GM23338 (cell line): Measurements from ENCODE around the gene EXOSC3. TPM values are rescaled to one million over a fixed set of nuclear protein-coding genes. Genes with fewer than 3 reads are reported as not detected.
"Not testable (repeated sequence)": the region's sequence is repeated elsewhere in the genome, so short reads cannot be mapped to it uniquely, and the experiment has no call there.

Experiments used
- ATAC-seq: fragments of 200-7000 bp; cut with Tn5 transposase; 3 replicates; pipeline ENCODE4 v1.9.1; 2020
- DNase-seq: peaks from one replicate; pipeline ENCODE4 v3.0.0-alpha.2; 2015; ENCODE audit warnings: low spot score
- H2AFZ ChIP-seq: fragments of 200-600 bp; sonication (generic); 2 replicates; pipeline ENCODE4 v1.8.0; 2016; ENCODE audit warnings: antibody characterized with exemption, mild to moderate bottlenecking, moderate library complexity
- H3F3A ChIP-seq: fragments of 200-600 bp; sonication (generic); replicated peaks from 2 replicates; pipeline ENCODE4 v1.8.0; 2017; ENCODE audit warnings: antibody characterized with exemption, mixed run types, low read depth
- H3K27ac ChIP-seq: fragments of 200-600 bp; sonication (generic); 2 replicates; pipeline ENCODE4 v1.6.1; 2016; ENCODE audit warnings: low read depth
- H3K27me3 ChIP-seq: fragments of 200-600 bp; sonication (generic); 2 replicates; pipeline ENCODE4 v1.8.0; 2016; ENCODE audit warnings: mild to moderate bottlenecking, mixed run types, moderate library complexity; ENCODE audit not compliant: insufficient read depth
- H3K36me3 ChIP-seq: fragments of 200-600 bp; sonication (generic); 2 replicates; pipeline ENCODE4 v1.8.0; 2016; ENCODE audit warnings: mild to moderate bottlenecking; ENCODE audit not compliant: insufficient read depth
- H3K4me1 ChIP-seq: fragments of 200-600 bp; sonication (generic); 2 replicates; pipeline ENCODE4 v1.8.0; 2016; ENCODE audit warnings: mild to moderate bottlenecking, moderate library complexity; ENCODE audit not compliant: insufficient read depth
- H3K4me2 ChIP-seq: fragments of 200-600 bp; sonication (generic); 2 replicates; pipeline ENCODE4 v1.7.1; 2017; ENCODE audit warnings: mixed run types
- H3K4me3 ChIP-seq: fragments of 200-600 bp; sonication (generic); 2 replicates; pipeline ENCODE4 v1.6.1; 2016; ENCODE audit warnings: mixed run types
- H3K79me2 ChIP-seq: fragments of 200-600 bp; sonication (generic); replicated peaks from 2 replicates; pipeline ENCODE4 v1.8.0; 2017; ENCODE audit warnings: mild to moderate bottlenecking; ENCODE audit not compliant: insufficient read depth
- H3K9me2 ChIP-seq: fragments of 200-600 bp; sonication (generic); 2 replicates; pipeline ENCODE4 v1.8.0; 2017; ENCODE audit not compliant: insufficient read depth
- H4K20me1 ChIP-seq: fragments of 200-600 bp; sonication (generic); replicated peaks from 2 replicates; pipeline ENCODE4 v1.8.0; 2017; ENCODE audit warnings: mild to moderate bottlenecking; ENCODE audit not compliant: insufficient read depth
- H3K27ac Mint-ChIP-seq: 2 replicates; pipeline ENCODE4 v1.8.0; 2020; ENCODE audit warnings: inconsistent platforms, mild to moderate bottlenecking, moderate library complexity, mixed read lengths
- H3K27me3 Mint-ChIP-seq: 3 replicates; pipeline ENCODE4 v1.8.0; 2022; ENCODE audit warnings: low read depth, mild to moderate bottlenecking, moderate library complexity, mixed read lengths, inconsistent platforms; ENCODE audit not compliant: insufficient read depth, poor library complexity
- H3K36me3 Mint-ChIP-seq: 3 replicates; pipeline ENCODE4 v1.8.0; 2021; ENCODE audit warnings: low read depth, mild to moderate bottlenecking, inconsistent platforms, moderate library complexity, mixed read lengths
- H3K4me1 Mint-ChIP-seq: 3 replicates; pipeline ENCODE4 v1.8.0; 2020; ENCODE audit warnings: mild to moderate bottlenecking, inconsistent platforms, mixed read lengths
- H3K4me3 Mint-ChIP-seq: 3 replicates; pipeline ENCODE4 v1.8.0; 2021; ENCODE audit warnings: moderate library complexity, mild to moderate bottlenecking, inconsistent platforms, mixed read lengths
- H3K9me3 Mint-ChIP-seq: 3 replicates; pipeline ENCODE4 v1.8.0; 2020; ENCODE audit warnings: moderate library complexity, mild to moderate bottlenecking, inconsistent platforms, mixed read lengths
- CREB1 ChIP-seq: fragments of 250-450 bp; sonication (Bioruptor Pico); IDR thresholded peaks from 2 replicates; pipeline ENCODE4 v1.5.0; 2020; ENCODE audit warnings: low read depth, mild to moderate bottlenecking, moderate library complexity
- ETS1 ChIP-seq: IDR thresholded peaks from 2 replicates; pipeline ENCODE4 v1.6.1; 2016; ENCODE audit warnings: antibody characterized with exemption
- EZH2 ChIP-seq: fragments of 200-600 bp; sonication (generic); IDR thresholded peaks from one replicate; pipeline ENCODE4 v1.8.0; 2017; ENCODE audit warnings: antibody characterized with exemption, mild to moderate bottlenecking, low read depth; ENCODE audit not compliant: unreplicated experiment
- EZH2phosphoT487 ChIP-seq: fragments of 200-600 bp; sonication (generic); IDR thresholded peaks from one replicate; pipeline ENCODE4 v1.8.1; 2018; ENCODE audit warnings: antibody characterized with exemption; ENCODE audit not compliant: unreplicated experiment
- JUNB ChIP-seq: IDR thresholded peaks from one replicate; pipeline ENCODE4 v1.6.1; 2016; ENCODE audit warnings: antibody characterized with exemption; ENCODE audit not compliant: unreplicated experiment
- NANOG ChIP-seq: IDR thresholded peaks from 2 replicates; pipeline ENCODE4 v1.6.1; 2016; ENCODE audit warnings: antibody characterized with exemption, borderline replicate concordance
- POLR2AphosphoS5 ChIP-seq: IDR thresholded peaks from 2 replicates; pipeline ENCODE4 v1.6.1; 2016; ENCODE audit warnings: antibody characterized with exemption, low read depth
- REST ChIP-seq: IDR thresholded peaks from one replicate; pipeline ENCODE4 v1.6.1; 2018; ENCODE audit warnings: antibody characterized with exemption; ENCODE audit not compliant: unreplicated experiment
- STAT1 ChIP-seq: IDR thresholded peaks from one replicate; pipeline ENCODE4 v1.6.1; 2016; ENCODE audit warnings: antibody characterized with exemption; ENCODE audit not compliant: unreplicated experiment
- ZNF114 ChIP-seq: fragments of 250-450 bp; sonication (Bioruptor Pico); IDR thresholded peaks from 2 replicates; pipeline ENCODE4 v1.5.0; 2020; ENCODE audit warnings: mild to moderate bottlenecking, moderate library complexity
- ZNF331 ChIP-seq: fragments of 250-450 bp; sonication (Bioruptor Pico); IDR thresholded peaks from 2 replicates; pipeline ENCODE4 v1.5.0; 2020; ENCODE audit warnings: low read depth, mild to moderate bottlenecking, moderate library complexity
- polyA plus RNA-seq: library from polyadenylated mRNA; unstranded; fragments of >200 nt; fragmentation: Nextera tagmentation; extraction: Ambion mirVana; gene quantifications from 2 replicates; pipeline ENCODE4 v1.2.1, GENCODE V29; 2016
- total RNA-seq: library from RNA; depleted of rRNA; stranded (reverse); fragments of >200 nt; shearing (Covaris generic); gene quantifications from 2 replicates; pipeline ENCODE4 v1.2.3, GENCODE V29; 2014
- TF ChIP-seq, protein P1 (sequence below): fragments of 250-450 bp; sonication (Bioruptor Pico); IDR thresholded peaks from 2 replicates; pipeline ENCODE4 v1.5.0; 2020; ENCODE audit warnings: mild to moderate bottlenecking, moderate library complexity

Gene EXOSC3
- total and polyA plus RNA-seq, 2 experiments from 2014 or later, result 62.3 to 149 TPM

GRCh38 chr9:37752642-37753488, 32.0 kb downstream of the EXOSC3 start:
- DNase-seq (no peak), ATAC-seq (no peak)
- peak overlapping the region; percentile 95 for H3K4me3 ChIP-seq
- H4K20me1 ChIP-seq, result peaks cover 3% of the 10 kb centered on the region; the same call in 1 of the 2 replicates
- H3K4me1 ChIP-seq, result peaks cover 6% of the 10 kb centered on the region; the same call in 1 of the 2 replicates
- H3F3A ChIP-seq, result no peaks in the 10 kb centered on the region
- no peaks in the 10 kb centered on the region for H3K36me3 ChIP-seq
- H3K36me3 Mint-ChIP-seq, result peaks cover 5% of the 10 kb centered on the region; the same call in 1 of the 3 replicates
- peaks cover 6% of the 10 kb centered on the region; the same call in 2 of the 3 replicates for H3K9me3 Mint-ChIP-seq
- peak overlapping the region; percentile 95 for H3K4me3 Mint-ChIP-seq
- H3K9me2 ChIP-seq, result peaks cover 6% of the 10 kb centered on the region; the same call in 1 of the 2 replicates
- H3K4me2 ChIP-seq, result peak overlapping the region; percentile 99
- no peaks in the 10 kb centered on the region for H3K27me3 ChIP-seq
- H2AFZ ChIP-seq, result peak overlapping the region; percentile 100
- TF ChIP-seq, protein P1, sequence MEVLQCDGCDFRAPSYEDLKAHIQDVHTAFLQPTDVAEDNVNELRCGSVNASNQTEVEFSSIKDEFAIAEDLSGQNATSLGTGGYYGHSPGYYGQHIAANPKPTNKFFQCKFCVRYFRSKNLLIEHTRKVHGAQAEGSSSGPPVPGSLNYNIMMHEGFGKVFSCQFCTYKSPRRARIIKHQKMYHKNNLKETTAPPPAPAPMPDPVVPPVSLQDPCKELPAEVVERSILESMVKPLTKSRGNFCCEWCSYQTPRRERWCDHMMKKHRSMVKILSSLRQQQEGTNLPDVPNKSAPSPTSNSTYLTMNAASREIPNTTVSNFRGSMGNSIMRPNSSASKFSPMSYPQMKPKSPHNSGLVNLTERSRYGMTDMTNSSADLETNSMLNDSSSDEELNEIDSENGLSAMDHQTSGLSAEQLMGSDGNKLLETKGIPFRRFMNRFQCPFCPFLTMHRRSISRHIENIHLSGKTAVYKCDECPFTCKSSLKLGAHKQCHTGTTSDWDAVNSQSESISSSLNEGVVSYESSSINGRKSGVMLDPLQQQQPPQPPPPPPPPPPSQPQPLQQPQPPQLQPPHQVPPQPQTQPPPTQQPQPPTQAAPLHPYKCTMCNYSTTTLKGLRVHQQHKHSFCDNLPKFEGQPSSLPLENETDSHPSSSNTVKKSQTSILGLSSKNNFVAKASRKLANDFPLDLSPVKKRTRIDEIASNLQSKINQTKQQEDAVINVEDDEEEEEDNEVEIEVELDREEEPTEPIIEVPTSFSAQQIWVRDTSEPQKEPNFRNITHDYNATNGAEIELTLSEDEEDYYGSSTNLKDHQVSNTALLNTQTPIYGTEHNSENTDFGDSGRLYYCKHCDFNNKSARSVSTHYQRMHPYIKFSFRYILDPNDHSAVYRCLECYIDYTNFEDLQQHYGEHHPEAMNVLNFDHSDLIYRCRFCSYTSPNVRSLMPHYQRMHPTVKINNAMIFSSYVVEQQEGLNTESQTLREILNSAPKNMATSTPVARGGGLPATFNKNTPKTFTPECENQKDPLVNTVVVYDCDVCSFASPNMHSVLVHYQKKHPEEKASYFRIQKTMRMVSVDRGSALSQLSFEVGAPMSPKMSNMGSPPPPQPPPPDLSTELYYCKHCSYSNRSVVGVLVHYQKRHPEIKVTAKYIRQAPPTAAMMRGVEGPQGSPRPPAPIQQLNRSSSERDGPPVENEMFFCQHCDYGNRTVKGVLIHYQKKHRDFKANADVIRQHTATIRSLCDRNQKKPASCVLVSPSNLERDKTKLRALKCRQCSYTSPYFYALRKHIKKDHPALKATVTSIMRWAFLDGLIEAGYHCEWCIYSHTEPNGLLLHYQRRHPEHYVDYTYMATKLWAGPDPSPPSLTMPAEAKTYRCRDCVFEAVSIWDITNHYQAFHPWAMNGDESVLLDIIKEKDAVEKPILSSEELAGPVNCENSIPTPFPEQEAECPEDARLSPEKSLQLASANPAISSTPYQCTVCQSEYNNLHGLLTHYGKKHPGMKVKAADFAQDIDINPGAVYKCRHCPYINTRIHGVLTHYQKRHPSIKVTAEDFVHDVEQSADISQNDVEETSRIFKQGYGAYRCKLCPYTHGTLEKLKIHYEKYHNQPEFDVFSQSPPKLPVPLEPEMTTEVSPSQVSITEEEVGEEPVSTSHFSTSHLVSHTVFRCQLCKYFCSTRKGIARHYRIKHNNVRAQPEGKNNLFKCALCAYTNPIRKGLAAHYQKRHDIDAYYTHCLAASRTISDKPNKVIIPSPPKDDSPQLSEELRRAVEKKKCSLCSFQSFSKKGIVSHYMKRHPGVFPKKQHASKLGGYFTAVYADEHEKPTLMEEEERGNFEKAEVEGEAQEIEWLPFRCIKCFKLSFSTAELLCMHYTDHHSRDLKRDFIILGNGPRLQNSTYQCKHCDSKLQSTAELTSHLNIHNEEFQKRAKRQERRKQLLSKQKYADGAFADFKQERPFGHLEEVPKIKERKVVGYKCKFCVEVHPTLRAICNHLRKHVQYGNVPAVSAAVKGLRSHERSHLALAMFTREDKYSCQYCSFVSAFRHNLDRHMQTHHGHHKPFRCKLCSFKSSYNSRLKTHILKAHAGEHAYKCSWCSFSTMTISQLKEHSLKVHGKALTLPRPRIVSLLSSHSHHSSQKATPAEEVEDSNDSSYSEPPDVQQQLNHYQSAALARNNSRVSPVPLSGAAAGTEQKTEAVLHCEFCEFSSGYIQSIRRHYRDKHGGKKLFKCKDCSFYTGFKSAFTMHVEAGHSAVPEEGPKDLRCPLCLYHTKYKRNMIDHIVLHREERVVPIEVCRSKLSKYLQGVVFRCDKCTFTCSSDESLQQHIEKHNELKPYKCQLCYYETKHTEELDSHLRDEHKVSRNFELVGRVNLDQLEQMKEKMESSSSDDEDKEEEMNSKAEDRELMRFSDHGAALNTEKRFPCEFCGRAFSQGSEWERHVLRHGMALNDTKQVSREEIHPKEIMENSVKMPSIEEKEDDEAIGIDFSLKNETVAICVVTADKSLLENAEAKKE (CRISPR knock-in tag), result no peak
- TF ChIP-seq POLR2AphosphoS5, result no peak
- TF ChIP-seq ZNF114 (CRISPR knock-in tag), result no peak
- TF ChIP-seq STAT1, result no peak
- TF ChIP-seq REST, result no peak
- no peak for TF ChIP-seq ZNF331 (CRISPR knock-in tag)
- no peak for TF ChIP-seq JUNB
- no peak for TF ChIP-seq ETS1
- no peak for TF ChIP-seq NANOG
- no peak for TF ChIP-seq CREB1 (CRISPR knock-in tag)
- no peak for TF ChIP-seq EZH2
- no peak for TF ChIP-seq EZH2phosphoT487
- peaks cover 9% of the 10 kb centered on the region; the same call in 2 of the 3 replicates for H3K4me1 Mint-ChIP-seq
- H3K27ac Mint-ChIP-seq, result no peak overlapping the region
- peaks cover 7% of the 10 kb centered on the region for H3K27me3 Mint-ChIP-seq
- 0 out of 2 replicates have a peak, but pooled peaks cover 3% of the 10 kb centered on the region for H3K79me2 ChIP-seq
- H3K27ac ChIP-seq, result no peak overlapping the region

DNA sequence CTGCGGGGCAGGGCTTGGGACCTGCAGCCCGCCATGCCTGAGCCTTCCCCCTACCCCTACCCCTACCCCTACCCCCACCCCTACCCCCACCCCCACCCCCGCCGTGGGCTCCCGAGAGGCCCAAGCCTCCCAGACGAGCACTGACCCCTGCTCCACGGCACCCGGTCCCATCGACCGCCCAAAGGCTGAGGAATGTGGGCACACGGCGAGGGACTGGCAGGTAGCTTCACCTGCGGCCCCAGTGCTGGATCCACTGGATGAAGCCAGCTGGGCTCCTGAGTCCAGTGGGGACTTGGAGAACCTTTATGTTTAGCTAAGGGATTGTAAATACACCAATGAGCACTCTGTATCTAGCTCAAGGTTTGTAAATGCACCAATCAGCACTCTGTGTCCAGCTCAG, 32.8 kb downstream of the EXOSC3 start:
- not testable (repeated sequence) for H2AFZ ChIP-seq, H3K27ac ChIP-seq, H3K27ac Mint-ChIP-seq, H3K27me3 Mint-ChIP-seq, H3K9me3 Mint-ChIP-seq, H3F3A ChIP-seq, H3K36me3 ChIP-seq, H3K4me3 Mint-ChIP-seq, H3K4me3 ChIP-seq, H3K79me2 ChIP-seq, H3K4me1 ChIP-seq, H3K9me2 ChIP-seq, H3K4me1 Mint-ChIP-seq, DNase-seq, H3K4me2 ChIP-seq, ATAC-seq, H4K20me1 ChIP-seq, H3K36me3 Mint-ChIP-seq, H3K27me3 ChIP-seq
